ENCODE results near the gene RANBP1.
"Not testable (repeated sequence)": the region's sequence is repeated elsewhere in the genome, so short reads cannot be mapped to it uniquely, and the experiment has no call there.

Gene RANBP1

DNA sequence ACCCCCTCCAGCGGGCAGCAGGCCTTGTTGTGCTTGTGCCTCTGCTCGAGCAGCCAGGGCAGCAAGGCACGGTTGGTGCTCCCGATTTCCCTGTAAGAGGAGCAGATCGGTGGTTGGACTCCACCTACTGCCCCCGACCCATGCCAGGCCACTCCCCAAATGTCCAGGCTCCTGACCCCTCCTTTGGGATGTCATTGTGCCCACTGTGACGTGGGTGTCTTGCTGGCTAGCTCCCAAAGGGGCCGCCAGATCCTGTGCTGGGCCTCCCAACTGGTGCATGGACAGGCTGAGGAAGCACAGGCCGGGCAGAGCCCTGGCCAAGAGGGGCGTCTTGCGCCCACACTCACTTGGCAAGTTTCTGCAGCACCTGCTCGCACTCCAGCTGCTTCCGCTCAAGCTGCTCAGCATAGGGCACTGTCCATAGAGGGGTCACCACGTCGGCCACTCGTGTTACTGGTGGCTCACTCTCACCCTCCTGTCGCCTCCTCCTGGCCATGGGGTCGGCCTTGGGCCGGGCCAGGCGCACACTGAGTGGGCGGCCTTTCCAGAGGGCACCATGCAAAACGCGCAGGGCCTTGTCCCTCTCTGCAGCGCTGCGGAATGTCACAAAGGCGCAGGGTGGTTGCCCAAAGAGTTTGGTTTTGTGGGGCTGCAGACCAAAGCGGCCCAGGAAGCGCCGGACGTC lies at the start of gene RANBP1:
Gene RANBP1 (plus strand): TSS at position 414 of the 685 bp plus-strand sequence. CDS start 81 bp downstream, at position 495.
- DNase-seq, result no peak

GRCh38 chr22:20066617-20067383 lies 49.1 kb upstream of the RANBP1 start:
- DNase-seq, result no peak

- DNase-seq, result not testable (repeated sequence)
These were observed 48.6 kb upstream of the RANBP1 start for GRCh38 chr22:20067384-20067682.

GRCh38 chr22:20068640-20069039 lies 47.3 kb upstream of the RANBP1 start:
- DNase-seq, result no peak

DNA sequence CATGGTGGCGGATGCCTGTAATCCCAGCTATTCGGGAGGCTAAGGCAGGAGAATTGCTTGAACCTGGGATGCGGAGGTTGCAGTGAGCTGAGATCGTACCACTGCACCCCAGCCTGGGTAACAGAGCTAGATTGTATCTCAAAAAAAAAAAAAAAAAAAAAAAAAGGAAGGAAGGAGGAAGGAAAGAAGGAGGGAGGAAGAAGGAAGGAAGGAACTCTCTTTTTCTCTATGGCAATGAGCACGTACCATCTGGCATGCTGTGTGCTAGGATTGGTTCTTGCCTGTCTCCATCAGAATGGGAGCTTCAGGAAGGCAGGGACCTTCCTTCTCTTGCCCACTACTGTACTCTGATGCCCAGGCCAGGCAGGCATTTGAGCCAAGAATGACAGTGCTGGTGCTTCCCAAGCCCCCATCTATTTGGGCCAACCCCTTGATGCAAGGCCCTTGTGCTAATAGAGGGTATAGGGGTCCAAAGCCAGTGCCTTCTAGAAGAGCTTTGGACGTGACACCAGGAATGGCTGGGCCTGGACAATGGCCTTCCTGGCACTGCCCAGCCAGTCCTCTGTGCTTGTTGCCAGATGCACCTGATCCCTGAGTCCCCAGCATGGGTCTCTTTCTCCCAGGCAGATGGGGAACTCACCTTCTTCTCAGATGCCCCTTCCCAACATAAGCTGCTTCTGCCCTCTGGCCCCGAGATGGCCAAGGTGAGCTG lies 46.4 kb upstream of the RANBP1 start:
- DNase-seq, result no peak

DNA sequence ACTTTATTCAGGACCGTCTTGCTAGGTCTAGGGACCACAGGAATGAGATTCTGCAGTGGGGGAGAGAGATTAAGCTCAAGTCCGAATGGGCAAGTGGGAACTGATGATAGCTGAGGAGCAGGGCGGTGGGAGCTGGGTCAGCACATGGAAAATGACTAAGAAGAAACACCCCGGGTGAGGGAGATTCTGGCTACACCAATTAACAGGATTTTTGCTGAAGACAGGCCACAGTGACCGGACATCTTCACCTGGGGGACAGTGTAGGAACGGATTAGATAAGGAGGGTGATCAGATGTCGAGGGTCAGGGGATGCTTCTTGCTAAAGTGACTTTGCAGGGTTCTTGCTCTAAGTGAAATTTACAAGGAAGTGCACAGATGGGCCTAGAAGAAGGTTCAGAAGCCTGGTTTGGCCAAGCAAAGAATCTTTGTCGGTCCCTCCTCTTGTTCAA lies 44.4 kb upstream of the RANBP1 start:
- no peak for DNase-seq

- no peak for DNase-seq
These were observed 39.2 kb upstream of the RANBP1 start for GRCh38 chr22:20076627-20077172.

GRCh38 chr22:20079745-20080444 lies 36.0 kb upstream of the RANBP1 start, which contains the start of gene DGCR8:
Gene DGCR8 (plus strand): TSS chr22:20080241. CDS start chr22:20085964, 5,723 bp downstream.
- peak; percentile 94 for DNase-seq

DNA sequence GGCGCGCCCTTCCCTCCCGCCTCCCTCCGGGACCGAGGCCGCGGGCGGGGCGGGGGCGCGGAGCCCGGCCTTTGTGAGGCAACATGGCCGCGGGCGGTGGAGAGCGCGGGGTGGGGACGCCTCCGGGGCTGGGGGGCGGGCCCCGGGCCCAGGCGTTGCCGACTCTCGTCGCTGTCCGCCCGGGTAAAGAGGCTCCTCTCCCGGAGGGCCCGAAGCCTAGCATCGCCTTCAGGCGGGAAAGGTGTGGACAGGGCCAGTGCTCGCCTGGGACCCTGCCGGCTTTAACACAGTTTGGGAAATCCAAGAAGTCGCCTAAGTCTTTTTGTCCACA lies 35.5 kb upstream of the RANBP1 start:
- peak; percentile 46 for DNase-seq

DNA sequence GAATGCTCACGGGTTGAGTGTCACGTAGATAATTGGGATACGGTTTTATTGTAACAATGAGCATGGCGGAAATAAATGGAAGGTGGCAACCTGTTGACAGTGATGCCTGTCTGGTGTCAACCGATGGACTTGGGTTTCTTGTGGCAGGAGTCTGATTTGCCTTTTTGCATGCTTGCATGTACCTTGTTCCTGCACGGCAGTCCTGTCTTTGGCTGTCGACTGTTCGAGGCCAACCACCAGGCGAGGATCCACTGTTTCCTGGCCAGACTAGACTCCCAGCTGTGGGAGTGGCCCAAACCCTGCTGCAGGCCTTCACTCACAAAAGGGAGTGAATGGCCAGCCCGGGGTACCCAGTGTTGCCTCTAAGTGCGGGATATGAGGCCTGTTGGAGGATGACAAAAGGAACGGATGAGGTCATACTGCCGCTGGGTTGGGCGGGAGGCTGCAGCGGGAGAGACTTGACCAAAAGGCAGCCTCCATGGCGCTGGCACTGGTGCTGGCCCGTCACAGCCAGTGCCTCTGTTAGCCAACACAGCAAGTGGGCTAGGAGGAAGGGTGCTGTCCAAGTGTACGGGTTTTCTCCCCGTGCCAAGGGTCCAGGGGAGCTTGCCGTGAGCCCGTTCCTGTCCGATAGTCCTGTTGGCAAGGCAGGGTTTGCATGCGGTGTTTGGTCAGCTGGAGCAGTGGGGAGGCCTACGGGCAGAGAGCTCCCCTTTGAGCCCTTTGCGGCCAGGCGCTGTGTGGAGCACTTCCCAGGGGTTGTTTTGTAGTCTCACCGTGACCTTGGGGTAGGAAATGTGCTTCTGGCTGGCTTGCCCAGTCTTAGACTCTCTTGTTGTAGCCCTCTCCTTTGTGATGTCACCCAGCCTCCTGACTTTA lies 34.9 kb upstream of the RANBP1 start:
- peak; percentile 62 for DNase-seq

- DNase-seq, result no peak
These were observed 32.6 kb upstream of the RANBP1 start for GRCh38 chr22:20083157-20083890.

GRCh38 chr22:20083891-20084546 lies 31.9 kb upstream of the RANBP1 start:
- no peak for DNase-seq

DNA sequence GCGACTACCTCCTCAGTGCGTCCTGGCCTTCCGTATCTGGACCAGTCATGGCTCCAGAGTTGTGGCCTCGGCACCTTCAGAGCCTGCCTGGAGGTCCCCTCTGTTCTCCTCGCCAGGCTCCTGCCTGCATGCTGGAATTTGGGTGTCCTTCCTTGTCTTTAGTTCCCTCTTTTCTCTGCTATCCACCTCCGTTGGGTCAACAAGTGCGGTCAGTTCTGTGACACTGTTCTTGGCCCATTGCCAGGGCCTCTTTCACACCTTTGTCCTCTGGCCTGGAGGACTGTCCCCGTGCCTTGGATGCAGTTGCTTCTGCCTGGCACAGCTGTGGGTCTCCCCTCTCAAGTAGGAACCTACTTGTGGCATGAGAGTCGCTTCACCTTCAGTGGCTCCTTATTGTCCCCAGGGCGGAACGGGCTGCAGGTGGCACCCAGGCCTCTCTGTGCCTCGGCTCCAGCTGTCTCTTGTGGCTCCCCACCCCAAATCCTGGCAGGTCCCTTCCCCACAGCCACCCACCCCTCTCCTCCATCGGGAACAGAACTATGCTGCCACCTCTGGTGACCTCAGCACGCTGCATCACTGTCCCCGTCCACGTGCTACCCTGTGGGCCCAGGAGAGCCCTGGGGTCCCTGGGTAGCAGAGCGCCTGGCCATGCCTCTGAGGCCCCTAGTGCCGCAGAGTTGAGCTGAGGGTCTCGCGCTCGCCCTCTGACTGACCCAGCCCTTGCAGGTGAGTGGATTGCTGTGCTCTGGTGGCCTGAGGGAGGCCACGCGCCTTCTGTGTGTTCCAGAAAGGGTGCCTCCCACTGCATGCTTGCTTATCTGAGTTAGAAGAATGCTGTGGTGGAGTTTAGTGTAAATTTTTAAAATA lies 31.1 kb upstream of the RANBP1 start:
- DNase-seq, result no peak

DNA sequence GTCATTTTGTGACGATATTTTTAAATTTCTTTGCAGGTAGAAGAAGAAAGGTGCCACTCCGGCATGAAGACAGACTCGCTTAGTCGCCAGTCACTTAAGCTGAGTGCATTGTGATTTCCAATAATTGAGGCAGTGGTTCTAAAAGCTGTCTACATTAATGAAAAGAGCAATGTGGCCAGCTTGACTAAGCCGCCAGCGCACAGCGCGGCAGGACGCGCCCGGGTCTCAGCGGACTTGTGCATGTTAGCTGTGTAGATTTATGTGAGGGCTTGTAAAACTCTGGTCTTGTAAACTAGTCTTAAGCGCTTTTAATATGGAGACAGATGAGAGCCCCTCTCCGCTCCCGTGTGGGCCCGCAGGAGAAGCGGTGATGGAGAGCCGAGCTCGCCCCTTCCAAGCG lies 30.3 kb upstream of the RANBP1 start:
- DNase-seq, result no peak

- no peak for DNase-seq
These were observed 29.8 kb upstream of the RANBP1 start for GRCh38 chr22:20086101-20086599.

GRCh38 chr22:20086763-20087162 lies 29.1 kb upstream of the RANBP1 start:
- DNase-seq, result no peak

- DNase-seq, result no peak
These were observed 28.3 kb upstream of the RANBP1 start for GRCh38 chr22:20087319-20088262.

DNA sequence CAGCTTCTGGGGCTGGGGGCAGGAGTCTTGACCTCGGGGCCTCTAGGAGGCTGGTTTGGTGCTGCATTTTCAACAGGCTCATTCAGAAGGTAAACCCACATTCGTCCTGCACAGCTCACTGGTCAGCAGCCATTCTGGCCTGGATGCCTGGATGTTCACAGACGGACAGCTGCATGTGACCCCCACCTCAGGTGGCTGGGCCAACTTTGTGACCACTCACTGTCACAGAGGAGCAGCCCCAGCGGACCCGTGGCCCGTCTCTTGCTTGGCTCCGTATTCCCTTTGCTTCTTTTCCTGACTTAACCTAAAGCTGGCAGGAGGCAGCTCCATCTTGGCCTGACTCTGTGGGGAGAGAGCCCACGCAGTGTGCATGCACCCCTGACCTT lies 27.6 kb upstream of the RANBP1 start:
- no peak for DNase-seq
